HEK293 (cell line): ENCODE results near the gene MTR.
A peak's percentile ranks its signal among the peaks of the same experiment; 100 is the strongest.

Experiments used
- CTCF ChIA-PET: fragments of 350-600 bp; formaldehyde crosslinking; extraction: SDS; loops from one replicate; lab custom pipeline; 2021; ENCODE audit warnings: antibody characterized with exemption; lab: Yijun Ruan, JAX
- POLR2A ChIA-PET: fragments of 300-600 bp; formaldehyde crosslinking; extraction: SDS; loops from one replicate; lab custom pipeline; 2020; ENCODE audit warnings: antibody characterized with exemption, inconsistent platforms; lab: Yijun Ruan, JAX
- H3K27ac ChIP-seq: fragments of 200-500 bp; sonication (Bioruptor generic); 2 replicates; pipeline ENCODE4 v1.5.1; 2014; ENCODE audit warnings: low read depth, low read length, control low read depth, inconsistent platforms; ENCODE audit errors: extremely low read depth
- H3K36me3 ChIP-seq, 2 experiments: fragments of 200-500 bp in 1 of 2; sonication (Bioruptor generic) in 1 of 2; 1 replicate in 1 of 2; 2 replicates in 1 of 2; pipeline ENCODE4 v1.5.1; 2014 to 2017; ENCODE audit warnings: inconsistent platforms in 2 of 2, low read length in 2 of 2; ENCODE audit not compliant: control insufficient read depth in 2 of 2, insufficient read depth in 1 of 2
- H3K4me1 ChIP-seq: fragments of 200-500 bp; sonication (Bioruptor generic); 2 replicates; pipeline ENCODE4 v1.5.1; 2014; ENCODE audit warnings: mild to moderate bottlenecking, low read length, inconsistent platforms; ENCODE audit not compliant: control insufficient read depth, insufficient read depth
- H3K4me3 ChIP-seq: 2 replicates; pipeline ENCODE4 v1.5.1; 2011; ENCODE audit warnings: low read depth, mild to moderate bottlenecking, control low read depth, low read length, moderate library complexity
- H3K9me3 ChIP-seq: fragments of 200-500 bp; sonication (Bioruptor generic); 2 replicates; pipeline ENCODE4 v1.5.1; 2014; ENCODE audit warnings: low read depth, low read length, inconsistent platforms; ENCODE audit not compliant: control insufficient read depth, insufficient read depth
- EGR2 ChIP-seq: fragments of 450-650 bp; formaldehyde crosslinking; IDR thresholded peaks from 2 replicates; pipeline ENCODE4 v1.5.1; 2016; ENCODE audit warnings: low read depth, missing biosample characterization, missing genetic modification characterization
- GLIS1 ChIP-seq: fragments of 450-650 bp; formaldehyde crosslinking; IDR thresholded peaks from 2 replicates; pipeline ENCODE4 v1.5.1; 2016; ENCODE audit warnings: missing biosample characterization, missing genetic modification characterization
- KLF9 ChIP-seq: fragments of 450-650 bp; formaldehyde crosslinking; IDR thresholded peaks from 2 replicates; pipeline ENCODE4 v1.5.1; 2016; ENCODE audit warnings: missing biosample characterization, missing genetic modification characterization, low read depth
- MEIS1 ChIP-seq: sonication (generic); formaldehyde crosslinking; IDR thresholded peaks from 2 replicates; pipeline ENCODE4 v1.8.1; 2022; ENCODE audit warnings: missing genetic modification reagents, mild to moderate bottlenecking, borderline replicate concordance
- RBAK ChIP-seq: fragments of 450-650 bp; formaldehyde crosslinking; IDR thresholded peaks from 2 replicates; pipeline ENCODE4 v1.5.1; 2016; ENCODE audit warnings: missing biosample characterization, missing genetic modification characterization
- ZNF114 ChIP-seq: fragments of 450-650 bp; formaldehyde crosslinking; IDR thresholded peaks from 2 replicates; pipeline ENCODE4 v1.5.0; 2017; ENCODE audit warnings: missing biosample characterization, missing genetic modification characterization
- ZNF155 ChIP-seq: fragments of 450-650 bp; formaldehyde crosslinking; IDR thresholded peaks from 2 replicates; pipeline ENCODE4 v1.5.1; 2016; ENCODE audit warnings: missing biosample characterization, missing genetic modification characterization
- ZNF169 ChIP-seq: fragments of 450-650 bp; formaldehyde crosslinking; IDR thresholded peaks from 2 replicates; pipeline ENCODE4 v1.5.1; 2016; ENCODE audit warnings: missing biosample characterization, missing genetic modification characterization
- ZNF211 ChIP-seq: fragments of 450-650 bp; formaldehyde crosslinking; IDR thresholded peaks from 2 replicates; pipeline ENCODE4 v1.5.1; 2016; ENCODE audit warnings: low read depth, missing biosample characterization, missing genetic modification characterization
- ZNF239 ChIP-seq: fragments of 450-650 bp; formaldehyde crosslinking; IDR thresholded peaks from 2 replicates; pipeline ENCODE4 v1.5.1; 2016; ENCODE audit warnings: missing biosample characterization, missing genetic modification characterization
- ZNF529 ChIP-seq: fragments of 450-650 bp; formaldehyde crosslinking; IDR thresholded peaks from 2 replicates; pipeline ENCODE4 v1.5.1; 2017; ENCODE audit warnings: missing genetic modification characterization, missing biosample characterization; ENCODE audit not compliant: insufficient replicate concordance
- ZNF530 ChIP-seq: fragments of 450-650 bp; formaldehyde crosslinking; IDR thresholded peaks from 2 replicates; pipeline ENCODE4 v1.5.1; 2016; ENCODE audit warnings: low read depth, missing biosample characterization, missing genetic modification characterization
- ZNF610 ChIP-seq: fragments of 450-650 bp; formaldehyde crosslinking; IDR thresholded peaks from 2 replicates; pipeline ENCODE4 v1.5.1; 2016; ENCODE audit warnings: missing biosample characterization, missing genetic modification characterization, borderline replicate concordance
- ZNF660 ChIP-seq: fragments of 450-650 bp; IDR thresholded peaks from 2 replicates; pipeline ENCODE4 v1.5.1; 2018; ENCODE audit warnings: missing biosample characterization, mild to moderate bottlenecking, missing genetic modification characterization
- ZNF792 ChIP-seq: fragments of 450-650 bp; formaldehyde crosslinking; IDR thresholded peaks from 2 replicates; pipeline ENCODE4 v1.5.1; 2016; ENCODE audit warnings: missing biosample characterization, missing genetic modification characterization
- TF ChIP-seq, protein P1 (sequence below): fragments of 450-650 bp; formaldehyde crosslinking; IDR thresholded peaks from 2 replicates; pipeline ENCODE4 v1.5.1; 2016; ENCODE audit warnings: missing biosample characterization, missing genetic modification characterization, low read depth
- TF ChIP-seq, protein P2 (sequence below): fragments of 450-650 bp; formaldehyde crosslinking; IDR thresholded peaks from 2 replicates; pipeline ENCODE4 v1.5.1; 2016; ENCODE audit warnings: missing biosample characterization, missing genetic modification characterization
- TF ChIP-seq, protein P3 (sequence below): fragments of 450-650 bp; formaldehyde crosslinking; optimal IDR thresholded peaks from 2 replicates; pipeline ENCODE3; 2016; ENCODE audit warnings: missing biosample characterization, mild to moderate bottlenecking, missing genetic modification characterization

Gene MTR

DNA sequence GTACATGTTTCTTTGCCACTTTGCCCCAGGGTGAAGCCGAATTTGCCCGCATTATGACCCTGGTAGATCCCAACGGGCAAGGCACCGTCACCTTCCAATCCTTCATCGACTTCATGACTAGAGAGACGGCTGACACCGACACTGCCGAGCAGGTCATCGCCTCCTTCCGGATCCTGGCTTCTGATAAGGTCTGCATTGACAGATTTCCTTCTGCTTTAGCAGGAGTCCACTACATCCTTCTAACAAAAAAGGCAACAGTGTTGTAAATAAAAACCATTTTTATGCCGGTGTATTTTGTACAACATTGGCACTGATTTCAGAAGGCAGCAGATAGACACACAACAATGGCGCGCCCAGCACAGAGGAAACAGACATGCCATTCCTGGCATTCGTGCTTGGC lies 34.1 kb upstream of the MTR start:
- H3K36me3 ChIP-seq = peaks cover 0 to 41% of the 10 kb centered on the region in 2 experiments; a peak in 2 of 3 replicates
- H3K4me1 ChIP-seq = no peaks in the 10 kb centered on the region
- H3K27ac ChIP-seq = no peak overlapping the region
- TF ChIP-seq ZNF239 (peak; percentile 52; the same call in 1 of the 2 replicates), GLIS1 (tag by site-specific recombination) (no peak)
- H3K9me3 ChIP-seq = no peaks in the 10 kb centered on the region
- CTCF ChIA-PET = interaction anchor here (0.7 to 4.5 kb wide), 7 partner anchors 12 to 803 kb away, joined by 3 to 77 read pairs (median 14); partner anchors contain the start of gene MTR
- H3K4me3 ChIP-seq = no peak overlapping the region
- POLR2A ChIA-PET = no interaction called here

- ChIA-PET CTCF (interaction anchor here (0.7 to 4.5 kb wide), 6 partner anchors 12 to 626 kb away, joined by 3 to 77 read pairs (median 3); no protein-coding TSS in a partner anchor), POLR2A (no interaction called here)
- H3K4me3 ChIP-seq = no peak overlapping the region
- TF ChIP-seq, protein P1, sequence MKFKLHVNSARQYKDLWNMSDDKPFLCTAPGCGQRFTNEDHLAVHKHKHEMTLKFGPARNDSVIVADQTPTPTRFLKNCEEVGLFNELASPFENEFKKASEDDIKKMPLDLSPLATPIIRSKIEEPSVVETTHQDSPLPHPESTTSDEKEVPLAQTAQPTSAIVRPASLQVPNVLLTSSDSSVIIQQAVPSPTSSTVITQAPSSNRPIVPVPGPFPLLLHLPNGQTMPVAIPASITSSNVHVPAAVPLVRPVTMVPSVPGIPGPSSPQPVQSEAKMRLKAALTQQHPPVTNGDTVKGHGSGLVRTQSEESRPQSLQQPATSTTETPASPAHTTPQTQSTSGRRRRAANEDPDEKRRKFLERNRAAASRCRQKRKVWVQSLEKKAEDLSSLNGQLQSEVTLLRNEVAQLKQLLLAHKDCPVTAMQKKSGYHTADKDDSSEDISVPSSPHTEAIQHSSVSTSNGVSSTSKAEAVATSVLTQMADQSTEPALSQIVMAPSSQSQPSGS (tag by site-specific recombination) = no peak
- no peak for TF ChIP-seq ZNF114
- TF ChIP-seq, protein P2, sequence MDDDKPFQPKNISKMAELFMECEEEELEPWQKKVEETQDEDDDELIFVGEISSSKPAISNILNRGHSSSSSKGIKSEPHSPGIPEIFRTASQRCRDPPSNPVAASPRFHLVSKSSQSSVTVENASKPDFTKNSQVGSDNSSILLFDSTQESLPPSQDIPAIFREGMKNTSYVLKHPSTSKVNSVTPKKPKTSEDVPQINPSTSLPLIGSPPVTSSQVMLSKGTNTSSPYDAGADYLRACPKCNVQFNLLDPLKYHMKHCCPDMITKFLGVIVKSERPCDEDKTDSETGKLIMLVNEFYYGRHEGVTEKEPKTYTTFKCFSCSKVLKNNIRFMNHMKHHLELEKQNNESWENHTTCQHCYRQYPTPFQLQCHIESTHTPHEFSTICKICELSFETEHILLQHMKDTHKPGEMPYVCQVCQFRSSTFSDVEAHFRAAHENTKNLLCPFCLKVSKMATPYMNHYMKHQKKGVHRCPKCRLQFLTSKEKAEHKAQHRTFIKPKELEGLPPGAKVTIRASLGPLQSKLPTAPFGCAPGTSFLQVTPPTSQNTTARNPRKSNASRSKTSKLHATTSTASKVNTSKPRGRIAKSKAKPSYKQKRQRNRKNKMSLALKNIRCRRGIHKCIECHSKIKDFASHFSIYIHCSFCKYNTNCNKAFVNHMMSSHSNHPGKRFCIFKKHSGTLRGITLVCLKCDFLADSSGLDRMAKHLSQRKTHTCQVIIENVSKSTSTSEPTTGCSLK (tag by site-specific recombination) = no peak
- no peak for TF ChIP-seq ZNF610
- no peak for TF ChIP-seq ZNF155 (tag by site-specific recombination)
- TF ChIP-seq ZNF530 = no peak
- TF ChIP-seq KLF9 (tag by site-specific recombination) = no peak
- no peak for TF ChIP-seq ZNF211 (tag by site-specific recombination)
- TF ChIP-seq ZNF792 (tag by site-specific recombination) = no peak
- no peak for TF ChIP-seq ZNF660 (tag by site-specific recombination)
- TF ChIP-seq ZNF169 (tag by site-specific recombination) = no peak
- no peak for TF ChIP-seq RBAK (tag by site-specific recombination)
- no peak for TF ChIP-seq ZNF529 (tag by site-specific recombination)
- peaks cover 0 to 41% of the 10 kb centered on the region in 2 experiments; a peak in 2 of 3 replicates for H3K36me3 ChIP-seq
- H3K9me3 ChIP-seq = no peaks in the 10 kb centered on the region
- H3K27ac ChIP-seq = no peak overlapping the region
- H3K4me1 ChIP-seq = no peaks in the 10 kb centered on the region
Measured at GRCh38 chr1:236761397-236762132, 33.5 kb upstream of the MTR start.

GRCh38 chr1:236762410-236762809 lies 32.7 kb upstream of the MTR start:
- ChIA-PET POLR2A (no interaction called here), CTCF (interaction anchor here (0.9 to 1.7 kb wide), 4 partner anchors 13 to 625 kb away, joined by 3 to 6 read pairs (median 3); no protein-coding TSS in a partner anchor)
- Histone ChIP-seq H3K9me3 (no peaks in the 10 kb centered on the region), H3K27ac (no peak overlapping the region), H3K4me1 (no peaks in the 10 kb centered on the region), H3K4me3 (no peak overlapping the region), H3K36me3 (peaks cover 0 to 36% of the 10 kb centered on the region in 2 experiments; a peak in 2 of 3 replicates)
- TF ChIP-seq MEIS1 = no peak
- TF ChIP-seq EGR2 (tag by site-specific recombination) = 0 out of 2 replicates have a peak, but pooled peaks have one; percentile 14
- TF ChIP-seq, protein P3, sequence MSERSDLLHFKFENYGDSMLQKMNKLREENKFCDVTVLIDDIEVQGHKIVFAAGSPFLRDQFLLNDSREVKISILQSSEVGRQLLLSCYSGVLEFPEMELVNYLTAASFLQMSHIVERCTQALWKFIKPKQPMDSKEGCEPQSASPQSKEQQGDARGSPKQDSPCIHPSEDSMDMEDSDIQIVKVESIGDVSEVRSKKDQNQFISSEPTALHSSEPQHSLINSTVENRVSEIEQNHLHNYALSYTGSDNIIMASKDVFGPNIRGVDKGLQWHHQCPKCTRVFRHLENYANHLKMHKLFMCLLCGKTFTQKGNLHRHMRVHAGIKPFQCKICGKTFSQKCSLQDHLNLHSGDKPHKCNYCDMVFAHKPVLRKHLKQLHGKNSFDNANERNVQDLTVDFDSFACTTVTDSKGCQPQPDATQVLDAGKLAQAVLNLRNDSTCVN (tag by site-specific recombination) = no peak
